Measurements from ENCODE around the gene COL8A2.

DNA sequence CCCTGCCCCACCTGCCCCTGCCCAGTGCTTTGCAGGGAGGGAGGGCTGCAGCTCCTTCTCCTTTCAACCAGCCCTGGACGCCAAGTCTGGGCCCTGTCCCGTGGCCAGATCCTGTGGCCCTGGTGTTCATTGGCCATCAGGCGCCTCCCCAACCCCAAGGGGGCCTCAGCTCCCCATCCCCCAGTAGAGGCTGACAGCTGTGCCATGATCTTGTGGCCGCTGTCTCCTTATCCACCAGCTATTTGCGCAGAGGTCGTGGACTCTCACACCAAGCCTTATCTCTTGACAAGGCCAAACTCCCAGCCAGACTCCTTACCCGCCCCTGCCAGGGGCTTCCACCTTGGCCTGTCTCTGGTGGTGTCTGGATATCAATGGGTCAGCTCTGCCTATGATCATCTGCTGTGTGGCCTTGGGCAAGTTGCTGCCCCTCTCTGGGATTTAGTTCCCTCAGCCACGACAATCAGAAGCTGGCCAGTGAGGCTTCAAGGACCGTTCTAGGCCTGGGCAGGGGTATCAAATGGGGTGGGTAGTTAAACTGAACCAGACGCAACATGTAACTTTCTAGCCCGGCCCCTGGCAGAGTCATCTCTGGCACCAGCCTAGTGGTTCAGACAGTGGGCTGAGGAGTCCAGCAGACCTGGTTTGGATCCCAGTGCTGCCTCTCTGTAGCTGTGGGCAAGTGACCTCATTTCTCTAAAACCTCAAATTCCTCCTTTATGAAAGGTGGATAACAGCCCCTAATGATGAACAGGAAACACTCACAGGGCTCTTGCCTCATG lies 3.3 kb upstream of the COL8A2 start:
- TF ChIP-seq, protein P1, sequence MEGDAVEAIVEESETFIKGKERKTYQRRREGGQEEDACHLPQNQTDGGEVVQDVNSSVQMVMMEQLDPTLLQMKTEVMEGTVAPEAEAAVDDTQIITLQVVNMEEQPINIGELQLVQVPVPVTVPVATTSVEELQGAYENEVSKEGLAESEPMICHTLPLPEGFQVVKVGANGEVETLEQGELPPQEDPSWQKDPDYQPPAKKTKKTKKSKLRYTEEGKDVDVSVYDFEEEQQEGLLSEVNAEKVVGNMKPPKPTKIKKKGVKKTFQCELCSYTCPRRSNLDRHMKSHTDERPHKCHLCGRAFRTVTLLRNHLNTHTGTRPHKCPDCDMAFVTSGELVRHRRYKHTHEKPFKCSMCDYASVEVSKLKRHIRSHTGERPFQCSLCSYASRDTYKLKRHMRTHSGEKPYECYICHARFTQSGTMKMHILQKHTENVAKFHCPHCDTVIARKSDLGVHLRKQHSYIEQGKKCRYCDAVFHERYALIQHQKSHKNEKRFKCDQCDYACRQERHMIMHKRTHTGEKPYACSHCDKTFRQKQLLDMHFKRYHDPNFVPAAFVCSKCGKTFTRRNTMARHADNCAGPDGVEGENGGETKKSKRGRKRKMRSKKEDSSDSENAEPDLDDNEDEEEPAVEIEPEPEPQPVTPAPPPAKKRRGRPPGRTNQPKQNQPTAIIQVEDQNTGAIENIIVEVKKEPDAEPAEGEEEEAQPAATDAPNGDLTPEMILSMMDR (IDR thresholded peaks at IDR 0.05; ENCODE audit: insufficient read depth, low read length), result no peak
- TF ChIP-seq, protein P2, sequence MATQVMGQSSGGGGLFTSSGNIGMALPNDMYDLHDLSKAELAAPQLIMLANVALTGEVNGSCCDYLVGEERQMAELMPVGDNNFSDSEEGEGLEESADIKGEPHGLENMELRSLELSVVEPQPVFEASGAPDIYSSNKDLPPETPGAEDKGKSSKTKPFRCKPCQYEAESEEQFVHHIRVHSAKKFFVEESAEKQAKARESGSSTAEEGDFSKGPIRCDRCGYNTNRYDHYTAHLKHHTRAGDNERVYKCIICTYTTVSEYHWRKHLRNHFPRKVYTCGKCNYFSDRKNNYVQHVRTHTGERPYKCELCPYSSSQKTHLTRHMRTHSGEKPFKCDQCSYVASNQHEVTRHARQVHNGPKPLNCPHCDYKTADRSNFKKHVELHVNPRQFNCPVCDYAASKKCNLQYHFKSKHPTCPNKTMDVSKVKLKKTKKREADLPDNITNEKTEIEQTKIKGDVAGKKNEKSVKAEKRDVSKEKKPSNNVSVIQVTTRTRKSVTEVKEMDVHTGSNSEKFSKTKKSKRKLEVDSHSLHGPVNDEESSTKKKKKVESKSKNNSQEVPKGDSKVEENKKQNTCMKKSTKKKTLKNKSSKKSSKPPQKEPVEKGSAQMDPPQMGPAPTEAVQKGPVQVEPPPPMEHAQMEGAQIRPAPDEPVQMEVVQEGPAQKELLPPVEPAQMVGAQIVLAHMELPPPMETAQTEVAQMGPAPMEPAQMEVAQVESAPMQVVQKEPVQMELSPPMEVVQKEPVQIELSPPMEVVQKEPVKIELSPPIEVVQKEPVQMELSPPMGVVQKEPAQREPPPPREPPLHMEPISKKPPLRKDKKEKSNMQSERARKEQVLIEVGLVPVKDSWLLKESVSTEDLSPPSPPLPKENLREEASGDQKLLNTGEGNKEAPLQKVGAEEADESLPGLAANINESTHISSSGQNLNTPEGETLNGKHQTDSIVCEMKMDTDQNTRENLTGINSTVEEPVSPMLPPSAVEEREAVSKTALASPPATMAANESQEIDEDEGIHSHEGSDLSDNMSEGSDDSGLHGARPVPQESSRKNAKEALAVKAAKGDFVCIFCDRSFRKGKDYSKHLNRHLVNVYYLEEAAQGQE (IDR thresholded peaks at IDR 0.05; ENCODE audit: insufficient replicate concordance, low read depth), result no peak
- TF ChIP-seq POLR2AphosphoS5 (IDR thresholded peaks at IDR 0.05; ENCODE audit: low read depth), result no peak
